A172 (cell line): ENCODE data around the gene CARD8. TPM values are rescaled to one million over a fixed set of nuclear protein-coding genes. Genes with fewer than 3 reads are reported as not detected.

Source experiments
- DNase-seq: peaks from one replicate; pipeline ENCODE4 v3.0.0-alpha.2; 2015; ENCODE audit warnings: low spot score
- total RNA-seq: library from RNA; depleted of rRNA; stranded (reverse); fragments of >200 nt; shearing (Covaris generic); gene quantifications from 2 replicates; pipeline ENCODE4 v1.2.3, GENCODE V29; 2014; rRNA removed

The CARD8 gene
- total RNA-seq, 1 experiment from 2014 or later, result 4.3 TPM

DNA sequence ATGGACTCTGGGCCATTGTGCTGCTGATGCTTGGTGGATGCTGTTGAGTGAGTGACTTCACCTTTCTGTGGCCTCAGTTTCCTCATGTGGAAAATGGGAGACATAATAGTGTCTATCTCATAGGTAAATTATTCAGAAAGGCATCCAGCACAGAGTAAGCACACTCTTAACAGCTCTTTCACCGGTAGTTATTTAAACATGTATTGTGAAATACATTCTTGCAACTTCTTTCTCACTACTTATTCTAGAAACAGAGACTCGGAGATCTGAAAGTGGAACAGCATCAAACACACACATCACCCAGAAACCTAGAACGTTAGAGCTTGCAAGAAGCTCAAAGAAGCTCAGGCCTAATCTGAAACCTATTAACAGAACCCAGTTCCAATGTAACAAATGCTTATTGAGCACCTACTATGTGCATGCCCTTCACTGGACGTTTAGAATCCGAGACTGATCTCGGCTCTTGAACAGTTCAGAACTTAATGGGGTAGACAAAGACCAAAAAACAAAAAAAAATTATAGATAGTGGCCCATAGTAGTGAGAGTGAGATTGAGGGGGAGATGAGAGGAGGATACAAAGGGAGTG is 81.2 kb downstream of the CARD8 start:
- no peak for DNase-seq

DNA sequence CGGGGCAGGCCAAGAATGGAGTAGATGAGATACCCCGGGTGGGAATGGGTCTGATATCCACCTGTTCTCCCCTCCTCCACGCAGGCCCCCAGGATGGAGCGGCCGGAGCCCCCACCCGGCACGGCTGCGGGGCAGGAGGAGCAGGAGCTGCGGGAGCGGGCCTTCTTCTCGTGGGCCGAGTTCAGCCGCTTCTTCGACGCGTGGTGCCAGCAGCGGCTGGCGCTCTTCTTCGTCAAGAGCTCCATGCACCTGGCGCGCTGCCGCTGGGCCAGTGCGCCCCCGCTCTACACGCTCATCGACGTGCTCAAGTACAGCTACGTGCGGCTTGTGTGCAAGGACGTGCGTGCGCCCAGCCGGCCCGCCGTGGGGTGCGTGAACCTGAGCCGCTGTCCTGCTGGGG is 84.0 kb downstream of the CARD8 start:
- DNase-seq, result no peak

DNA sequence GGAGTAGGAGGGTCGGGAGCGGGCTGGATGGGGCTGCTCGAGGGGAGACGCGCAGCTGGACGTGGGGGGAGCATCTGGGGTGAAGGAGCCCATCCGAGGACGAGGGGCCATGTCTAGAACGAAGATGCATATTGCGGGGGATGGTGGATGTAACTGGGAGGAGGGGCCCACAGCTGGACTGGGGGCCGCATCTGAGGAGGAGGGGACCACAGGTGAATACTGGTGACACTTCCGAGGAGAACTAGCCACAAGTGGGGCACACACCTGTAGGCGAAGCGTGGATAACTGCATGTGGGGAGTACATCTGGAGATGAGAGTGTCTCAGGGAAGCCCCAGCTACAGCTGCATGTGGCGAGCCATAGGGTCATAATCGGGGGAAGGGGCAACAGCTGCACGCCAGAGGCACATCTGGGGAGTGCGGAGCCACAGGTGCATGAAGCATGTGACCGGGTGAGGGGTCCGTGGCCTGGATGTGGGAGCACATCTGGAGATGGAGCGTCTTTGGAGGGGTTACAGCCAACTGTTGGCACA is 84.8 kb downstream of the CARD8 start:
- no peak for DNase-seq

DNA sequence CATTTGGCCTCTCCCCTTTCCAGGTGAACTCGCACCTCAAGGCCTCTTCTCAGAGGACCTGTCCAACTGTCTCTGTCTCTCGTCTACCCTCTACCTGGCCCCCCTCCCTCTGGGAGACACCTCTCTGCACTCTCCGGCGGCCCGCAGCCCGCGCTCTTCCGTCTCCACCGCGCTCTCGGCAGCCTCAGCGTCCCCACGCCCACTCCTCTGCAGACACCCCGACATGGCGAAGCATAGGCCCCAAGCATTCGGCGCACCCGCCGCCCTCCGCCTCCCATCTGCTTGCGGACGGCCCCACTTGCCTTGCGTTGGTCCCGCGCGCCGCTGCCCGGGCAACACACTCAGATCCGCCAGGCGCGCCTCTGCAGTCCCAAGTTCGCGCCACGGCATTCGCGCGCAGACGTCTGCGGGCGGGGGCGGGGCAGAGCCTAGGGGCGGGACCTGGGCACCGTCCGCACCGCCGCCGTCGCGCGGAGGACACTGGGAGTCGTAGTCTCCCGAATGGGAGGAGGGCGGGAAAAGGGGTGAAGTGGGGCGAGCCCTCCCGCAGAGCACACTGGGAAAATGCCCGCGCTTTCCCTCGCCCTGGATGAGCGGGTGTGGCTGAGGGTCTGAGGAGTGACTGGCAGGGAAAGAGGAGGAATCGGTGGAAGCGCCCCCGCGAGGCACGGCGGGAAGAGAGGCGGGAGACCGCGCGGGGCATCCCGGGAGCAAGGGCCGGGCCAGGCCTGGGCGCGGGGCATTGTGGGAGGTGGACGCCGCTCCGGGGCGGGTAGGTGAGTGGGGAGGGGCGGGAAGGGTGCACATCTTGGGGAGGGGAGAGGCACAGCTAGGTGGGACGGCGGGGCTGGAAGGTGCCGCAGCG is 85.5 kb downstream of the CARD8 start, which contains the start of the genes LIG1 and ZSWIM9:
TSS of gene LIG1 (minus strand) at position 406 of the 865 bp plus-strand sequence. CDS start 4,778 bp downstream, outside the sequence.
TSS of gene ZSWIM9 (plus strand) at position 742 of the 865 bp plus-strand sequence. CDS start 1,123 bp downstream, outside the sequence.
- peak; percentile 86 for DNase-seq

DNA sequence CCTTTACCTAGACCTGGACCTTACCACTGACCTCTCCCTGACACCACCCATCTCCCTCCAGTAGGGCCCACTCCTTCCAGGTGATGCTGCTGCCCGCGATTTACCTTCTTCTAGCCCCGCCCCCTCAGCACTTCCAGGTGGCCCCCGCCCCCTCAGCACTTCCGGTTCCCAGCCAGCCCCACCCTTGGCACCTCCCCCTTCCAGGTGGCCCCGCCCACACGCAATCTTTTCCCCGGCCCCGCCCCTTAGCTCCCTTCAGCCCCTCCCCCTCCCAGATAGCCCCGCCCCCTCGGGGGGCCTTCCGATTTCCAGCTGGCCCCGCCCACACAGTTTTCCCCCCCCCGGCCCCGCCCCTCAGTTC is 86.2 kb downstream of the CARD8 start:
- peak; percentile 11 for DNase-seq

DNA sequence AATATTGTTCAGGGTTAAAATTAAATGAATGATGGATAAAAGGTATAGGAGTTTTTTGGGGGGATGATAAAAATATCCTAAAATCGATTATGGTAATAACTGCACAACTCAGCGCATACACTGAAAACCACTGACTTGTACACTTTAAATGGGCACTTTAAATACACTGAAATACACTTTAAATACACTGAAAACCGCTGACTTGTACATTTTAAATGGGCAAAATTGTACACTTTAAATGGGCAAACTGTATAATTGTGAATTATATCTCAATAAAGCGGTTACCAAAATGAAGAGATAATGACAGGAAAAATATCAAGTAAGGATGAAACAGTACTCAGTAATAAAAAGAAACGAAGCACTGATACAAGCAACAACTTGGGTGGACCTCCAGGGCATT is 87.0 kb downstream of the CARD8 start:
- no peak for DNase-seq

DNA sequence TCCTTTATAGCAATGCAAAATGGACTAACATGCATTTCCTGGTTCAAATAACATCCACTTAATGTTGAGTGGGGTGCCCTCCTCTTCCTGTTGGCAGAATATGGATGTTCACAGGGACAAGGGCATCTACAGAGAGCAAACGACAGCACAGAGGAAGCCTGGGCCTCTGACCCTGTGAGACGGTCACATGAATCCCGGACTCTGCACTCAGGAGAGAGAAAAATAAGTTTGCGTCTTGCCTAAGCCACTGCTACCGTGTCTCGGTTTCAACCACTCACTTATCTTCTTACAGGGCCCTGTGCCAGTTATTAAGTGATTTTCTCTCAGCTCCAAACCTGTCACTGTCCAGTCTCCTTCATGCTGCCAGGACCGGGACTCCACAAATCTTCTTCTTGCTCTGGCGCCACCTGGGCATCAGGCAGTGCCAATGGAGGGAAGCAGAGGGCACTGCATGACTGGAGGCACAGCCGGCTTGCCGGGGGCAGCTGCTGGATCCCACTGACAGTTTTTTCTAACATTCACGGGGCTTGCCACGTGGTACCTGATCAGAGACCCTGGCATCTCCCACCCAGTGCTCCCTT is 97.4 kb downstream of the CARD8 start:
- DNase-seq, result no peak

Other genes starting within 250 kb of the CARD8 start
- gene CABP5, start 211.8 kb downstream of the CARD8 start, total RNA-seq, result not detected in 2 replicates
- 8.0 and 8.4 TPM in 2 replicates for gene PLA2G4C, start 145.1 kb downstream of the CARD8 start, total RNA-seq
- 30.1 and 35.7 TPM in 2 replicates for gene LIG1, start 85.6 kb downstream of the CARD8 start, total RNA-seq
- 0.03 and 0.50 TPM in 2 replicates for gene ZSWIM9, start 85.2 kb downstream of the CARD8 start, total RNA-seq
- 0.79 and 5.5 TPM in 2 replicates for gene ZNF114, start 14.2 kb upstream of the CARD8 start, total RNA-seq
- gene EMP3, start 69.6 kb upstream of the CARD8 start, total RNA-seq, result 67.5 and 98.5 TPM in 2 replicates
- gene TMEM143, start 108.0 kb upstream of the CARD8 start, total RNA-seq, result 1.8 and 2.5 TPM in 2 replicates
- not detected in 2 replicates for gene SYNGR4, start 108.5 kb upstream of the CARD8 start, total RNA-seq
- 64.2 and 71.5 TPM in 2 replicates for gene KDELR1, start 135.6 kb upstream of the CARD8 start, total RNA-seq
- not detected in 2 replicates for gene GRIN2D, start 137.8 kb upstream of the CARD8 start, total RNA-seq
- gene GRWD1, start 190.1 kb upstream of the CARD8 start, total RNA-seq, result 38.9 and 55.4 TPM in 2 replicates
- gene KCNJ14, start 199.7 kb upstream of the CARD8 start, total RNA-seq, result 0.36 and 0.55 TPM in 2 replicates
- gene CYTH2, start 213.5 kb upstream of the CARD8 start, total RNA-seq, result 28.7 and 38.5 TPM in 2 replicates